Smooth muscle cell (in vitro differentiated cells): ENCODE data around the gene DERL3. TPM values are rescaled to one million over a fixed set of nuclear protein-coding genes. Genes with fewer than 3 reads are reported as not detected.

Source experiments
- DNase-seq: peaks from one replicate; lab custom pipeline; 2025; ENCODE audit not compliant: unreplicated experiment; lab: John Stamatoyannopoulos, UW
- H2AFZ ChIP-seq: fragments of 200-600 bp; sonication (generic); 2 replicates; pipeline ENCODE4 v1.6.0; 2016; ENCODE audit warnings: antibody characterized with exemption, low read depth, mild to moderate bottlenecking
- H3F3A ChIP-seq: fragments of 200-600 bp; sonication (generic); 2 replicates; pipeline ENCODE4 v1.6.0; 2017; ENCODE audit warnings: antibody characterized with exemption, low read depth
- H3K27ac ChIP-seq: fragments of 200-600 bp; sonication (generic); 2 replicates; pipeline ENCODE4 v1.5.1; 2016; ENCODE audit warnings: low read depth, mild to moderate bottlenecking
- H3K27me3 ChIP-seq: fragments of 200-600 bp; sonication (generic); 2 replicates; pipeline ENCODE4 v1.6.1; 2016; ENCODE audit warnings: low read depth, mild to moderate bottlenecking
- H3K36me3 ChIP-seq: fragments of 200-600 bp; sonication (generic); 2 replicates; pipeline ENCODE4 v1.5.1; 2016; ENCODE audit warnings: low read depth
- H3K4me1 ChIP-seq: fragments of 200-600 bp; sonication (generic); 2 replicates; pipeline ENCODE4 v1.5.1; 2016; ENCODE audit warnings: low read depth
- H3K4me2 ChIP-seq: fragments of 200-600 bp; sonication (generic); 2 replicates; pipeline ENCODE4 v1.6.0; 2016; ENCODE audit warnings: mild to moderate bottlenecking
- H3K4me3 ChIP-seq: fragments of 200-600 bp; sonication (generic); 2 replicates; pipeline ENCODE4 v1.5.1; 2016; ENCODE audit warnings: mild to moderate bottlenecking
- H3K79me2 ChIP-seq: fragments of 200-600 bp; sonication (generic); 2 replicates; pipeline ENCODE4 v1.6.0; 2016; ENCODE audit warnings: low read depth, mild to moderate bottlenecking
- H3K9ac ChIP-seq: fragments of 200-600 bp; sonication (generic); 2 replicates; pipeline ENCODE4 v1.6.0; 2016; ENCODE audit warnings: low read depth
- H3K9me3 ChIP-seq: fragments of 200-600 bp; sonication (generic); replicated peaks from 2 replicates; pipeline ENCODE4 v1.5.1; 2016; ENCODE audit warnings: low read depth
- H4K20me1 ChIP-seq: fragments of 200-600 bp; sonication (generic); 2 replicates; pipeline ENCODE4 v1.6.0; 2016; ENCODE audit warnings: low read depth
- CTCF ChIP-seq: fragments of 200-600 bp; sonication (generic); IDR thresholded peaks from 2 replicates; pipeline ENCODE4 v1.5.1; 2017; ENCODE audit warnings: borderline replicate concordance, mild to moderate bottlenecking, antibody characterized with exemption; ENCODE audit not compliant: insufficient read depth, poor library complexity, severe bottlenecking
- WGBS: methylation state at CpG from one replicate; pipeline ENCODE4 v1.1.7; 2016; ENCODE audit warnings: low lambda C conversion rate; 5-methylcytosine and 5-hydroxymethylcytosine counted together
- polyA plus RNA-seq: library from polyadenylated mRNA; unstranded; fragments of >200 nt; fragmentation: Nextera tagmentation; extraction: Ambion mirVana; gene quantifications from 2 replicates; pipeline ENCODE4 v1.2.1, GENCODE V29; 2016
- total RNA-seq: library from RNA; depleted of rRNA; stranded (reverse); fragments of >200 nt; gene quantifications from 2 replicates; pipeline ENCODE4 v1.2.3, GENCODE V29; 2014

DERL3 gene
- total and polyA plus RNA-seq, 2 experiments from 2014 or later, result 0.63 to 4.2 TPM

DNA sequence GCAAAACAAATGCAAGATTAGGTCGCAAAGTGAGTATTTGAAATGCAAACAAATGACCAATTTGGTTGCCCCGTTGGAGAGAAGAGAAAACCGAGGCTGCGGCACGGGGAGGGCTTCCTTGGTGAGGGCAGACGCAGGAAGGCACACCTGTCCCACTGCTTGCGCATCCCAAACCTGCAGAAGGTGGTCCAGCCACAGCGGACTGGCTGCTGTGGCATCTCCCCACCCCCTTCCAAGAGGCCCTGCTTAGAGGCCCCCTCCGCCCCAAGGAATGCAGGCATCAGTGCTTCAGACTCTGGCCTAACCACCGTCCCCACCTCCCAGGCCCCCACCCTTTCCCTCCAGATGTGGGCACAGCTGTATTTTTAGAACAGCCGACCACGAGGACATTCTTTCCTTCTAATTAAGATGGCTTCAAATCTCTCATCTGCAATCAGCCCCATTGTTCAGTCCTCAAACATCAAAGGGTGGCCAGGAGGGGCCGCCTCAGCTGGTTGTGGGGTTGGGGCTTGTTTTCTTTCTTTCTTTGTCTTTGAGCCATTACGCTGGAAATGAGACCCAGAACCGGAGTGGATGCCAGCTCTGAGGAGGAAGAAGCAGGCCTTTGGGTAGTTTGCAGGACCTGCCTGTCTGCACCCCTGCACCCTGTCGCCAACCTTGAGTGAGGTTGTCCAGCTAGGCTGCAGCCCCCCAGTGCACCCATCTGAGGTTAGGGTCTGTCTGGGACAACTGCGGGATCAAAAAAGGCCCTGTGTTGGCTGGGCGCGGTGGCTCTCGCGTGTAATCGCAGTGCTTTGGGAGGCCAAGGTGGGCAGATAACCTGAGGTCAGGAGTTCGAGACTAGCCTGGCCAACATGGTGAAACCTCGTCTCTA is 9.4 kb upstream of the DERL3 start:
- Histone ChIP-seq H3K27me3 (no peaks in the 10 kb centered on the region), H3K4me2 (peak overlapping the region; percentile 12), H3K9me3 (no peaks in the 10 kb centered on the region), H3K4me3 (no peak overlapping the region), H3F3A (no peaks in the 10 kb centered on the region), H3K27ac (no peak overlapping the region), H2AFZ (no peak overlapping the region), H3K36me3 (no peaks in the 10 kb centered on the region), H3K79me2 (no peaks in the 10 kb centered on the region), H4K20me1 (no peaks in the 10 kb centered on the region), H3K4me1 (peaks cover 25% of the 10 kb centered on the region), H3K9ac (no peak overlapping the region)
- DNase-seq, result no peak
- TF ChIP-seq CTCF, result no peak
- 61% methylated on average over 23 of the region's 24 CpGs for whole genome bisulfite sequencing

- DNase-seq, result no peak
- WGBS, result 93% methylated on average over 17 of the region's 18 CpGs
- H3K27me3 ChIP-seq, result no peaks in the 10 kb centered on the region
Observed at GRCh38 chr22:23847310-23847920, 8.6 kb upstream of the DERL3 start.

DNA sequence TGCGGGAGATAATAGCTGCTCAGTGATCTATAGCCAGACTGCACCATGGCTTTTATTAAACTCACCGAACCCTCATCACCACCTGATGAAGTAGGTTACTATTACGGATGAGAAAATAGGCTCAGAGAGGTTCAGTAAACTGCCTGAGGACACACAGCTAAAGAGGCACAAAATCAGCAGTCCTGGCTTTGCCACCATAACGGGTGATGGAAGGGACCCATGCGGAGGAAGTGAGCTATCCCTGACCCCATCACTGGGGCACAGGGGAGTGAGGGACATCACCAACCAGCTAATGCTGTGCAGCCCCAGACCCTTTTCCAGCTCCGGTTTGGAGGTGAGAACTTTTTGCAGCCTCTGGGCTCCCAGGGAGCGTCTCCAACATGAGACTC is 7.3 kb upstream of the DERL3 start:
- H3K27me3 ChIP-seq, result no peaks in the 10 kb centered on the region
- no peak overlapping the region for H3K4me3 ChIP-seq
- 82% methylated on average over 7 of the region's 7 CpGs for WGBS
- no peak overlapping the region for H3K4me2 ChIP-seq
- no peak overlapping the region for H3K9ac ChIP-seq
- no peak for DNase-seq
- no peaks in the 10 kb centered on the region for H3K79me2 ChIP-seq
- no peaks in the 10 kb centered on the region for H4K20me1 ChIP-seq
- peaks cover 25% of the 10 kb centered on the region for H3K4me1 ChIP-seq
- H3F3A ChIP-seq, result no peaks in the 10 kb centered on the region
- peak overlapping the region; percentile 72 for H3K27ac ChIP-seq
- H3K36me3 ChIP-seq, result no peaks in the 10 kb centered on the region
- no peak for TF ChIP-seq CTCF
- H3K9me3 ChIP-seq, result no peaks in the 10 kb centered on the region
- H2AFZ ChIP-seq, result no peak overlapping the region

More at GRCh38 chr22:23847310-23847920, 8.6 kb upstream of the DERL3 start:
- no peaks in the 10 kb centered on the region for H3K36me3 ChIP-seq
- no peak for TF ChIP-seq CTCF
- H3K4me3 ChIP-seq, result no peak overlapping the region
- H3K27ac ChIP-seq, result peak overlapping the region; percentile 72
- H3K9ac ChIP-seq, result no peak overlapping the region
- H3K9me3 ChIP-seq, result no peaks in the 10 kb centered on the region
- H3K4me2 ChIP-seq, result no peak overlapping the region
- H3K4me1 ChIP-seq, result peaks cover 25% of the 10 kb centered on the region
- no peaks in the 10 kb centered on the region for H3K79me2 ChIP-seq
- H4K20me1 ChIP-seq, result no peaks in the 10 kb centered on the region
- H3F3A ChIP-seq, result no peaks in the 10 kb centered on the region
- no peak overlapping the region for H2AFZ ChIP-seq
